ENCODE data around the gene CTNNA2.

DNA sequence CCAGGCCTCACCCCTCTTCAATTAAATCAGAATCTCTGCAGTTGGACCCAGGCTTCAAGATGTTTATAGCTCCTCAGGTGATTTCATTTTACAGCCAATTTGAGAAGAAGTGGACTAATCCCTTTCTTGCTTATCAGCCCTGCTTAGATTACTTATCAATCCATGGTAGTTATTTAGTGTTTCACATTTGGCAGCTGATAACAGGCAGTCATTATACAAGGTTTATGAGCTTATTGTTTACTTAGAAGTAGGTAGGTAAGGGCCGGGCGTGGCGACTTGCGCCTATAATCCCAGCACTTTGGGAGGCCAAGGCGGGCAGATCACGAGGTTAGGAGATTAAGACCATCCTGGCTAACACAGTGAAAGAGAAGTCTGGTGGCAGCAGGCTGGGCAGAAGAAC is 237.5 kb downstream of the CTNNA2 start:
- no peak for TF ChIP-seq EZH2phosphoT487 (IDR thresholded peaks at IDR 0.05; ENCODE audit: low read depth)
- TF ChIP-seq, protein P1, sequence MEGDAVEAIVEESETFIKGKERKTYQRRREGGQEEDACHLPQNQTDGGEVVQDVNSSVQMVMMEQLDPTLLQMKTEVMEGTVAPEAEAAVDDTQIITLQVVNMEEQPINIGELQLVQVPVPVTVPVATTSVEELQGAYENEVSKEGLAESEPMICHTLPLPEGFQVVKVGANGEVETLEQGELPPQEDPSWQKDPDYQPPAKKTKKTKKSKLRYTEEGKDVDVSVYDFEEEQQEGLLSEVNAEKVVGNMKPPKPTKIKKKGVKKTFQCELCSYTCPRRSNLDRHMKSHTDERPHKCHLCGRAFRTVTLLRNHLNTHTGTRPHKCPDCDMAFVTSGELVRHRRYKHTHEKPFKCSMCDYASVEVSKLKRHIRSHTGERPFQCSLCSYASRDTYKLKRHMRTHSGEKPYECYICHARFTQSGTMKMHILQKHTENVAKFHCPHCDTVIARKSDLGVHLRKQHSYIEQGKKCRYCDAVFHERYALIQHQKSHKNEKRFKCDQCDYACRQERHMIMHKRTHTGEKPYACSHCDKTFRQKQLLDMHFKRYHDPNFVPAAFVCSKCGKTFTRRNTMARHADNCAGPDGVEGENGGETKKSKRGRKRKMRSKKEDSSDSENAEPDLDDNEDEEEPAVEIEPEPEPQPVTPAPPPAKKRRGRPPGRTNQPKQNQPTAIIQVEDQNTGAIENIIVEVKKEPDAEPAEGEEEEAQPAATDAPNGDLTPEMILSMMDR (IDR thresholded peaks at IDR 0.05; ENCODE audit: low read depth, low read length): no peak

All from OCI-LY3 (cell line).